Activated CD8-positive, alpha-beta memory T cell treated with anti-CD3 and anti-CD28 coated beads, Interleukin-2, amount 50 U/mL, for 1 hour (primary cell): ENCODE data around the gene SPHK2.
"Not testable (repeated sequence)": the region's sequence is repeated elsewhere in the genome, so short reads cannot be mapped to it uniquely, and the experiment has no call there.

Source experiments
- DNase-seq: peaks from one replicate; pipeline ENCODE4 v3.0.0-alpha.2; 2020; ENCODE audit errors: extremely low read depth

The SPHK2 gene

GRCh38 chr19:48660852-48661710 is 41.8 kb downstream of the SPHK2 start:
- DNase-seq: peak; percentile 64

- DNase-seq: no peak
Observed at GRCh38 chr19:48661711-48662090, 42.4 kb downstream of the SPHK2 start.

GRCh38 chr19:48663667-48664066 is 44.4 kb downstream of the SPHK2 start:
- DNase-seq: no peak

GRCh38 chr19:48664476-48664875 is 45.2 kb downstream of the SPHK2 start:
- DNase-seq: no peak

- DNase-seq: no peak
Observed at GRCh38 chr19:48665786-48666185, 46.5 kb downstream of the SPHK2 start.

GRCh38 chr19:48668332-48668731 is 49.0 kb downstream of the SPHK2 start:
- DNase-seq: no peak

GRCh38 chr19:48668761-48669160 is 49.5 kb downstream of the SPHK2 start:
- DNase-seq: no peak

- no peak for DNase-seq
Observed at GRCh38 chr19:48669903-48670668, 50.8 kb downstream of the SPHK2 start.

- no peak for DNase-seq
Observed at GRCh38 chr19:48670699-48671445, 51.6 kb downstream of the SPHK2 start.

- no peak for DNase-seq
Observed at GRCh38 chr19:48671446-48671995, 52.2 kb downstream of the SPHK2 start.

GRCh38 chr19:48672994-48673393 is 53.7 kb downstream of the SPHK2 start, which contains the start of gene NTN5:
TSS of gene NTN5 (minus strand) at chr19:48673017. CDS start at chr19:48670986, 2,031 bp downstream.
- no peak for DNase-seq

- DNase-seq: no peak
Observed at GRCh38 chr19:48673436-48674100, 54.3 kb downstream of the SPHK2 start.

- no peak for DNase-seq
Observed at GRCh38 chr19:48674216-48674809, 55.0 kb downstream of the SPHK2 start.

- DNase-seq: peak; percentile 47
Observed at GRCh38 chr19:48674921-48675824, 55.9 kb downstream of the SPHK2 start.

- no peak for DNase-seq
Observed at GRCh38 chr19:48676487-48676886, 57.2 kb downstream of the SPHK2 start.

GRCh38 chr19:48676887-48677286 is 57.6 kb downstream of the SPHK2 start:
- no peak for DNase-seq

- no peak for DNase-seq
Observed at GRCh38 chr19:48678201-48678600, 58.9 kb downstream of the SPHK2 start.

GRCh38 chr19:48680006-48680405 is 60.7 kb downstream of the SPHK2 start:
- DNase-seq: not testable (repeated sequence)
